HG02642 (cell line): ENCODE results near the gene RNGTT.

Experiments
- ATAC-seq: cut with Tn5 transposase; IDR thresholded peaks from one replicate; pipeline ENCODE4 v1.9.1; 2021; ENCODE audit warnings: mild to moderate bottlenecking; ENCODE audit not compliant: unreplicated experiment, poor library complexity

The RNGTT gene

DNA sequence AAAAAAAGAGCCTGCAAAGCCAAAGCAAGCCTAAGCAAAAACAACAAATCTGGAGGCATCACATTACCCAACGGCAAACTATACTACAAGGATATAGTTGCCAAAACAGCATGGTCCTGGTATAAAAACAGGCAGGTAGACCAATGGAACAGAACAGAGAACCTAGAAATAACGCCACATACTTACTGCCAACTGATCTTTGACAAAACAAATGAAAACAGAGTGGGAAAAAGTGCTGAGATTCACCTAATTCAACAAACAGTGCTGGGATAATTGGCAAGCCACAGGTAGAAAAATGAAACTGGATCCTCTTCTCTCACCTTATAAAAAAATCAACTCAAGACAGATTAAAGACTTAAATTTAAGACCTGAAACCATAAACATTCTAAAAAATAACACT, 291.8 kb downstream of the RNGTT start:
- ATAC-seq = no peak

DNA sequence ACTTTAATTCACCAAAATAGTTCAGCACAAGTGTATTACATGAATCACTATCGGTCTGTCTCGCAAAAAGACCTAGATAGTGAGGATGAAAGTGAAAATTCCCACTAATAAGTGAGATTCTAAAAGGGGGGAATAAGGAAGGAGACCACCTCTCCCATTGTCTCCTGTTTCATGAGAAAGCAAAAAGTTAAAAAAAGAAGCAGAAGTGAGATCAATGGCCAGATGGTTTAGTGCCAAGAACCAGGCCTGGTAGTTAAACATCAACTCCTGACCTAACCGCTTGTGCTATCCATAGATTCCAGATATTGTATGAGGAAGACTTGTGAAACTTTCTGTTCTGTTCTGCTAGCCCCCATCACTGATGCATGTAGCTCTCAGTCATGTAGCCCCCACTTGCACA, 293.0 kb downstream of the RNGTT start:
- no peak for ATAC-seq

DNA sequence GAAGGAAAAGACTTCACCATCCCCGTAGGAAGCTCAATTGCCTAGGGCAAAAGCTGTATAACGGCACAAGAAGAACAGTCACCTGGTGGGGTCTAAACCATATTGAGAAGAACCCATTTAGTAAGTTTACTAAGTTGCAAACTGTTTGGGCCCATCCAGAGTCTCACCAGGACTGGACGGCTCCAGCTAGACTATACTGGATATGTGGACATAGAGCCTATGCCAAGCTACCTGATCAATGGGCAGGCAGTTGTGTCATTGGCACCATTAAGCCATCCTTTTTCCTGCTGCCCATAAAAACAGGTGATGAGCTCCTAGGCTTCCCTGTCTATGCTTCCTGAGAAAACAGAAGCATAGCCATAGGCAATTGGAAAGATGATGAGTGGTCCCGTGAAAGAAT, 293.9 kb downstream of the RNGTT start:
- no peak for ATAC-seq

DNA sequence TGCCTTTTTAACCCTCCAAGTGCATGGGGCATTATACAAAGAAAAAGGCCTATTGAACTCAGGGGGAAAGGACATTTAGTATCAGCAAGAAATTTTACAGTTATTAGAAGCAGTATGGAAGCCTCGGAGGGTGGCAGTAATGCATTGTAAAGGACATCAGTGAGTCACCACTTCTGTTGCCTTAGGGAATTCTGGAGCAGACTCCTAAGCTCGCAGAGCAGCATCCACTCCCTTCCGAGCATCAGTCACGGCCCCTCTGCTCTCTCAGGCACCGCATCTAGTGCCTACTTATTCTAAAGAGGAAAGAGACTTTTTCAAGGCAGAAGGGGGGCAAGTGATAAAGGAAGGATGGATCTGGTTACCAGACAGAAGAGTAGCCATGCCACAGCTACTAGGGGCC, 296.5 kb downstream of the RNGTT start:
- ATAC-seq = no peak

DNA sequence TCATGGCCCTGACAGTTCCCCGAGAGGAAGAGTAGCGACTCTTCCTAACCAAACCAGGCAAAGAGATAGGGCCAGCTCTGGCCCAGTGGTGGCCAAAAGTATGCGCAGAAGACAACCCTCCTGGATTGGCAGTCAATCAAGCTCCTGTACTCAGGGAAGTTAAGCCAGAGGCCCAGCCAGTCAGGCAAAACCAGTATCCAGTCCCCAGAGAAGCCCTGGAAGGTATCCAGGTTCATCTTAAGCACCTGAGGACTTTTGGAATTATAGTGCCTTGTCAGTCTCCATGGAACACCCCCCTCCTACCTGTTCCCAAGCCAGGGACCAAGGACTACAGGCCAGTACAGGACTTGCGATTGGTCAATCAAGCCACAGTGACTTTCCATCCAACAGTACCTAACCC, 298.3 kb downstream of the RNGTT start:
- no peak for ATAC-seq

- ATAC-seq = no peak
These were observed 299.6 kb downstream of the RNGTT start for GRCh38 chr6:88663801-88664200.

DNA sequence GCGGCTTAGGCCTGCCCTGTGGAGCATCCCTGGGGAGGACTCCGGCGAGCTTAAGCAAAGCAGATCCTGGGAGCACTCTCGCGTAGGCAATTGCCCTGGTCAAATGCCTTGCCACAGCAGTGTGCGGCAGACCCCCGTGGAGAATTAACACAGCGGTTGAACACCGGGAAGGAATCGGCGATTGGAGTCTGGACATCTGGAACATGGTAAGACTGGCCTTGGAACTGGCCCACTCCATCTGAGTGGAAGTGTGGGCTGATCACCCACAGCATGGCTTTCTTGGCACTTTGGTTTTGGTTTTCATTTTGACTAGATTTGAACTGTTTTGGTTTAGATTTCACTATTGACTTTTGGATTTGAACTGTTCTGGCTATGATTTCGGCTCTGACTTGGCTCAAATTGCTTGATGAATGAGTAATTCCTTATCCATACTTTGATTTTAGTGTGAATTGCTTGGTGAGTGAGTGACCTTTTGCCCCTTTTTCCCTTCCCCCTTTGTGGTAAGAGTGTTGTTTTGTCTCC, 300.7 kb downstream of the RNGTT start:
- peak; percentile 56 for ATAC-seq

DNA sequence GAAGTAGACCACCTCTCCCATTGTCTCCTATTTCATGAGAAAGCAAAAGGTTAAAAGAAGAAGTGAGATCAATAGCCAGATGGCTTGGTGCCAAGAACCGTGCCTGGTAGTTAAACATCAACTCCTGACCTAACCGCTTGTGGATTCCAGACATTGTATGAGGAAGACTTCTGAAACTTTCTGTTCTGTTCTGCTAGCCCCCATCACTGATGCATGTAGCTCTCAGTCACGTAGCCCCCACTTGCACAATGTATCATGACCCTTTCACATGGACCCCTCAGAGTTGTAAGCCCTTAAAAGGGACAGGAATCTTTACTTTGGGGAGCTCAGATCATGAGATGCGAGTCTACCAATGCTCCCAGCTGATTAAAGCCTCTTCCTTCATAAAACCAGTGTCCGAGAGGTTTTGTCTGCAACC, 301.2 kb downstream of the RNGTT start:
- ATAC-seq = peak; percentile 65

- no peak for ATAC-seq
These were observed 302.3 kb downstream of the RNGTT start for GRCh38 chr6:88661136-88661535.

- ATAC-seq = no peak
These were observed 307.8 kb downstream of the RNGTT start for GRCh38 chr6:88655586-88655985.

DNA sequence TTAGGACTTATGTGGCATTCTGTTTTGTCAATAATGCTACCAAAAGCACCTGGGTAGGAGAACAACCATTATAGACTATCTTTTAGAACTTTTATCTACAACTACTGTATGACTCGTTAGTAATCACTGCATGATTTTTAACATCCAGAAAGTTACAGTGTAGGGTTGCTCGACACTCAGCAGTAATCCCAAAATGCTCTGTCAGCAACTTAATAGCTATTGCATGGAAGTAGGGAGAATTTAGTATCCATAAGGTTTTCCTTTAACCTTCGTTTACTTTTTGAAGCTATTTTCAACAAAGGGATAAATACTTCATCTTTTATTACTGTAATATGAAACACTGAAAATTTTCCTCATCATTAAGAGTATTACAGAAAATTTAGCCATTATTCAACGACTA, 309.5 kb downstream of the RNGTT start:
- no peak for ATAC-seq

- ATAC-seq = no peak
These were observed 312.0 kb downstream of the RNGTT start for GRCh38 chr6:88651400-88651799.

DNA sequence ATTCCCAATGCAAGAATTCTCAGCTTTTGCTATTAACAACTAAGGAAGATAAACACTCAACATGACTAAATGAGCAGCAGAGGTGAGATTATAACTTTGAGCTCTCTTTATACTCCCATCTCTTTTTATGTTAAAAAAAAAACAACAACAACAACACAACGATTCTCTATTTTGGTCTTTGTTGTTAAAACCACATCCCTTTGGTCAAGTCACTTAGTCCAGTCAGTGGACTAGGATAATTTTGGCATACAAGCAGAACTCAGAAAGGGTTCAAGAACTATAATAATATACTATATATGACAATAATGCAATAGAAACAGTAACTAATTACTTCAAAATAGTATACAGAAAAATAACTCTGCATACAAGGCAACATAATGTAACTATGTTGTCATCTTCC, 312.4 kb downstream of the RNGTT start:
- no peak for ATAC-seq

GRCh38 chr6:88650029-88650619, 313.3 kb downstream of the RNGTT start:
- ATAC-seq = peak; percentile 97

- ATAC-seq = peak; percentile 97
These were observed 322.1 kb downstream of the RNGTT start for GRCh38 chr6:88641178-88641903.

DNA sequence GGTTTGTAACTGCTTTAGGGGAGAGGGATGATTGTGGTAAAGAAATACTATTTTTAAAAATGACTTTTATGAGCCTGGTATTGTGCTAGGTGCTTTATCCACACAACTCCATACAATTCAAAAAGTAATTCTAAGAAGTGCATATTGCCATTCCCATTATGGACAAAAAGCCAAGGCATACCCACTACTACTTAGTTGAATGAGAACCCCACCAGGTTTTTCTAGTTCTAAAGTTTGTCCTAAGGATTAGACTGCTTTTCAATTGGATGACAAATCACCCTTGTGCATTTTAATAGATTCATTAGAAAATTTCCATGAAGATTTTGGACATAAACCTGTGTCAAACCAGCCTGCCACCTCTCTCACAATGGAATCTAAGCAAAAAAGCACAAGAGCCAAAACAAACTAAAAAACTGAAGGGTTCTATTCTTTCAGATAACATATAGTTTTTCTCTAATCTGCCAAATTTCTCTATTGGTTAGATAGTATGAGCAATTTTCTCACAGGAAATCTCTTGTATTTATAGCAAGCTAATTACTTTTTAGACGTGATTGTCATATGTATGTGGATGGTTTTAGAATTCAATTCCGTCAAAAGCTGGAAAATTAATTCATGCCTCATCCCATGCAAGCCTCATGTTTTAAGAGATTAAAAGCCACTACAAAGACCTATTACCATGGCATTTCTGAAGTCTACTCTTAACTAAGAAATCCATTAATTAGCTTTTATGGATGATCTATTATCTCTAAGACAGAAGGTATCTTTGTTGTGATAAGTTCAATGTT, 325.5 kb downstream of the RNGTT start:
- ATAC-seq = no peak

- ATAC-seq = no peak
These were observed 326.5 kb downstream of the RNGTT start for GRCh38 chr6:88636871-88637270.

- no peak for ATAC-seq
These were observed 329.6 kb downstream of the RNGTT start for GRCh38 chr6:88633782-88634181.

- no peak for ATAC-seq
These were observed 331.6 kb downstream of the RNGTT start for GRCh38 chr6:88631830-88632229.

GRCh38 chr6:88629838-88630494, 333.5 kb downstream of the RNGTT start:
- ATAC-seq = peak; percentile 64

DNA sequence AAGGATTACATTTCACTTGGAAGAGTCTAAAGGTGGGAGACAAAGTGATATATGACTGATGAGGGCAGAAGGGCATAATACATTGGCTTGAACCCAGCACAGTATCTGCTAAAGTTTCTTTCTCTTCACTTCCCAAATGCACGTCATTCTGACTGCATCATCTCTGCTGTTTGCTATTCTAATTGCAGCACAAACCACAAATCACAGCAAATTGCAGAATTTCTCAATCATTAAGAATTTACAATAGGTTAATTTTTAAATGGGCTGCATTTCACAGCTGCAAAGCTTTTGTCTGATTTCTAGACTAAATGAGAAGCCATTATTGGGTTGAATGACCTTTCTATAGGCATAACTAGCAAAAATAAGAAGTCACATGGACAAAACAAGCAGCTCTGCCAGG, 337.0 kb downstream of the RNGTT start:
- ATAC-seq = no peak
